ENCODE results near the gene RAG1.

DNA sequence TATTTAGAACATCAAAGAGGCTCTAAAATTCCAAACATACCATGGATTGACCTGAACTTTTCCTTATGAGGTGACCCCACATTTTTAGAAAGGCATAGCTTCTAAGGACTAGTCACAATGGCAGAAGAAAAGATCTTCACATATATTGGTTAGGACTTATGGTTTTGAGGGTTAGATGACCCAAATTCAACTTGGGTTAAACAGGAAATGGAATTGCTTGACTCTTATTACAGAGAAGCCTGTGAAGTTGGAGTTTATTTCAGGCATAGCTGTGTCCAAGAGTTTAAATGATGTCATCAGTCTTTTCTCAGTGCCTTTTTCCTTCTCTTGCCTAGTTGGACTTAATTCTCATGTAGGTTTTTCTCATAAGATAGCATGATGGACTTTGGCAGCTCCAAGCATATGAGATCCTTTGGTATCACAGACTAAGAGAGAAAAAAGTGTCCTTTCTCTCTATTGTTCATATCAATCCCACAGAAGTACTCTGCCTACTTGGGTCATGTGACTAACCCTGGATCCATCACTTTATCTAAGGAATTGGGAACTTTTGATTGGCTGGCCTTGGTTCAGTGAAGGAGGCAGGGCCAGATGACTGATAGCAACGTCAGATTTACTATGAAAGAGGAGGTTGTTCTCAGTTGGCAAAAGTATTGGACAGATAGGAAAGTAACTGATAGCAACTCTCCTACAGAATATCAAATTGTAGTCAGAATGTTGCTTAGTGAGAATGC is 17.3 kb upstream of the RAG1 start:
- TF ChIP-seq POLR2AphosphoS5 (IDR thresholded peaks at IDR 0.05; ENCODE audit: low read depth, low read length) (no peak), POLR2A (IDR thresholded peaks at IDR 0.05; ENCODE audit: low read depth, low read length) (no peak), TAF1 (IDR thresholded peaks at IDR 0.05; ENCODE audit: borderline replicate concordance, low read depth, low read length) (no peak)
